ENCODE measurements around the gene CLDN34.

The CLDN34 gene

DNA sequence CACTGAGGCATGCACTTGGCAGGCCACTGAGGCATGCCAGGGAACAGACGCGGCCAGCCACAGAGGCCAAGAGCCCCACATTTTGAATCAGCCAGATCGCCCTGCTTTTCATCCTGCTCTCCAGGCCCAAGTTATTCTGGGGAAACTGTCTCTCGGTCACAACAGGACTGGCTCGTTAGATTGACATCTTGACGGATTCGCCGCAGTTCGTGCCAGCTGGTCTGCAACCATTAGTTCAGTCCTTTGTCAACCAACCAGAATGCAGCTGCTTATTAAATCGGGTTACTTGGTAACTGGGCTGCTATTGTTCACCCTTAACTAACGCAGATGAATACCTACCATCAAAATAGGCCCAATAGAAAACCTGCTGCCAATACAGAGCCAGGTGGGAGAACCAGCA lies 16.7 kb downstream of the CLDN34 start:
- no peak for TF ChIP-seq CREB1 (IDR thresholded peaks at IDR 0.05; ENCODE audit: low read depth)
- TF ChIP-seq TEAD4 (IDR thresholded peaks at IDR 0.05) = no peak
- no peak for TF ChIP-seq NFIC (IDR thresholded peaks at IDR 0.05)

DNA sequence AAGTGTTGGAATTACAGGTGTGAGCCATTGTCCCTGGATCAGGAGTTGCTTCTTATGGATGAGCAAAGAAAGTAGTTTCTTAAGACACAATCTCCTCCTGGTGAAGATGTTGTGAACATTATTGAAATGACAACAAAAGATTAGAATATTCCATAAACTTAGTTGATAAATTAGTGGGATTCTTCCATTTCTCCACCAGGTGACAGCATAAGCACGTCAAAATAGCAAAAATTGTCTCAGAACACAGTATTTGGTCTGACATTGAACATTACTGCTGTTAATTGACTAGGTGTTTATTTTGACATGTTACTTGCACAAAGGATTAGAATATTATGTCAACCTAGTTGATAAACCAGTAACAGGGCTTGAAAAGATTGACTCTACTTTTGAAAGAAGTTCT lies 21.6 kb downstream of the CLDN34 start:
- TF ChIP-seq RAD21 (IDR thresholded peaks at IDR 0.05; ENCODE audit: low read depth) = peak; percentile 67
- TF ChIP-seq, protein P1, sequence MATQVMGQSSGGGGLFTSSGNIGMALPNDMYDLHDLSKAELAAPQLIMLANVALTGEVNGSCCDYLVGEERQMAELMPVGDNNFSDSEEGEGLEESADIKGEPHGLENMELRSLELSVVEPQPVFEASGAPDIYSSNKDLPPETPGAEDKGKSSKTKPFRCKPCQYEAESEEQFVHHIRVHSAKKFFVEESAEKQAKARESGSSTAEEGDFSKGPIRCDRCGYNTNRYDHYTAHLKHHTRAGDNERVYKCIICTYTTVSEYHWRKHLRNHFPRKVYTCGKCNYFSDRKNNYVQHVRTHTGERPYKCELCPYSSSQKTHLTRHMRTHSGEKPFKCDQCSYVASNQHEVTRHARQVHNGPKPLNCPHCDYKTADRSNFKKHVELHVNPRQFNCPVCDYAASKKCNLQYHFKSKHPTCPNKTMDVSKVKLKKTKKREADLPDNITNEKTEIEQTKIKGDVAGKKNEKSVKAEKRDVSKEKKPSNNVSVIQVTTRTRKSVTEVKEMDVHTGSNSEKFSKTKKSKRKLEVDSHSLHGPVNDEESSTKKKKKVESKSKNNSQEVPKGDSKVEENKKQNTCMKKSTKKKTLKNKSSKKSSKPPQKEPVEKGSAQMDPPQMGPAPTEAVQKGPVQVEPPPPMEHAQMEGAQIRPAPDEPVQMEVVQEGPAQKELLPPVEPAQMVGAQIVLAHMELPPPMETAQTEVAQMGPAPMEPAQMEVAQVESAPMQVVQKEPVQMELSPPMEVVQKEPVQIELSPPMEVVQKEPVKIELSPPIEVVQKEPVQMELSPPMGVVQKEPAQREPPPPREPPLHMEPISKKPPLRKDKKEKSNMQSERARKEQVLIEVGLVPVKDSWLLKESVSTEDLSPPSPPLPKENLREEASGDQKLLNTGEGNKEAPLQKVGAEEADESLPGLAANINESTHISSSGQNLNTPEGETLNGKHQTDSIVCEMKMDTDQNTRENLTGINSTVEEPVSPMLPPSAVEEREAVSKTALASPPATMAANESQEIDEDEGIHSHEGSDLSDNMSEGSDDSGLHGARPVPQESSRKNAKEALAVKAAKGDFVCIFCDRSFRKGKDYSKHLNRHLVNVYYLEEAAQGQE (IDR thresholded peaks at IDR 0.05; ENCODE audit: low read depth) = no peak
- no peak for TF ChIP-seq EP300 (IDR thresholded peaks at IDR 0.05; ENCODE audit: borderline replicate concordance)
- no peak for TF ChIP-seq YY1 (IDR thresholded peaks at IDR 0.05; ENCODE audit: low read depth)
- TF ChIP-seq, protein P2, sequence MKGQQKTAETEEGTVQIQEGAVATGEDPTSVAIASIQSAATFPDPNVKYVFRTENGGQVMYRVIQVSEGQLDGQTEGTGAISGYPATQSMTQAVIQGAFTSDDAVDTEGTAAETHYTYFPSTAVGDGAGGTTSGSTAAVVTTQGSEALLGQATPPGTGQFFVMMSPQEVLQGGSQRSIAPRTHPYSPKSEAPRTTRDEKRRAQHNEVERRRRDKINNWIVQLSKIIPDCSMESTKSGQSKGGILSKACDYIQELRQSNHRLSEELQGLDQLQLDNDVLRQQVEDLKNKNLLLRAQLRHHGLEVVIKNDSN (IDR thresholded peaks at IDR 0.05) = no peak
- TF ChIP-seq CREB1 (IDR thresholded peaks at IDR 0.05; ENCODE audit: low read depth) = no peak

DNA sequence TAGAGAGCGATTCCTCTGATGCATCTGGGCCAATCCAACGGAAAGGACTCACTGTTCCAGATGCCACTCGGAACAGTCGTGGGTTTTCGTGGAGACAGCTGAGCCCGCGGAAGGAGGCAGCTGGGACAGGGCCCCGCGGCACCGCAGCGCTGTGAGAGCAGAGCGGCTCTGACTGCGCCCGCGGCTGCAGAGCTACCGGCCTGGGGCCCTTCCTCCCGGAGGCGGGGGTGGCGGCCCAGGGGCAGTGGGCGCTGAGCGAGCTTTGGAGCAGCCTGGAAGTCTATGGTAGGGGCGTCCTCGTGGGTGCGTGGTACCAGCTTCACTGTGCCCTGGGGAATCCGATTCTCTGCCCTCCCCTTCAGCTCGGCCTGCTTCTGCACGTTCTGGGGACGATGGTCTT lies 24.9 kb downstream of the CLDN34 start:
- TF ChIP-seq, protein P2 (IDR thresholded peaks at IDR 0.05) = no peak
- no peak for TF ChIP-seq RAD21 (IDR thresholded peaks at IDR 0.05; ENCODE audit: low read depth)
- TF ChIP-seq TEAD4 (IDR thresholded peaks at IDR 0.05) = no peak
- TF ChIP-seq EP300 (IDR thresholded peaks at IDR 0.05; ENCODE audit: borderline replicate concordance) = no peak
- no peak for TF ChIP-seq TAF1 (IDR thresholded peaks at IDR 0.05; ENCODE audit: low read depth)
- TF ChIP-seq, protein P1 (IDR thresholded peaks at IDR 0.05; ENCODE audit: low read depth) = no peak
- TF ChIP-seq NFIC (IDR thresholded peaks at IDR 0.05) = no peak
- no peak for TF ChIP-seq YY1 (IDR thresholded peaks at IDR 0.05; ENCODE audit: low read depth)
- TF ChIP-seq CEBPB (IDR thresholded peaks at IDR 0.05) = no peak
- no peak for TF ChIP-seq CREB1 (IDR thresholded peaks at IDR 0.05; ENCODE audit: low read depth)
- no peak for TF ChIP-seq EGR1 (IDR thresholded peaks at IDR 0.05)
- TF ChIP-seq FOXM1 (IDR thresholded peaks at IDR 0.05; ENCODE audit: borderline replicate concordance, low read depth) = no peak
- TF ChIP-seq TCF12 (IDR thresholded peaks at IDR 0.05; ENCODE audit: low read depth) = no peak
- no peak for TF ChIP-seq ZBTB7A (IDR thresholded peaks at IDR 0.05; ENCODE audit: low read depth)

DNA sequence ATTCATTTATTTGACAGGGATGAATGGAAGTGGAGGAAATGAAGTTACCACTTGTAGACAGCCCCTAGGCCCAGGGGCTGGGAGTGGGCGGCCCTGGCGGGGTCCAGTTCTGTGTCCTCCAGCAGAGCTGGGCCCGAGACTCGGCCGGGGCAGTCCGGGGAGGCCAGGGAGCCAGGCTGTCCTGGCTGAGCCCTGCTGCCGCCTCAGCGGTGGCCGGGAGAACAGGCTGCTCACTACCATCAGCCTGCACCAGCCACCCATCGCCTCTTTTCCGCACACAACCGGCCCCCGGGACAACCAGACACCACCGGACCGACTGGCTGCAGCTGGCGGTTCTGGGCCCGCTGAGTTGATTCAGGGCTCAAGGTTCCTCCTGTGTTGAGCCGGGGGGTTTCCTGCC lies 25.6 kb downstream of the CLDN34 start:
- TF ChIP-seq, protein P1 (IDR thresholded peaks at IDR 0.05; ENCODE audit: low read depth) = no peak
- TF ChIP-seq CREB1 (IDR thresholded peaks at IDR 0.05; ENCODE audit: low read depth) = no peak
- TF ChIP-seq RAD21 (IDR thresholded peaks at IDR 0.05; ENCODE audit: low read depth) = no peak
- no peak for TF ChIP-seq CEBPB (IDR thresholded peaks at IDR 0.05)
- TF ChIP-seq EGR1 (IDR thresholded peaks at IDR 0.05) = no peak
- no peak for TF ChIP-seq TEAD4 (IDR thresholded peaks at IDR 0.05)
- TF ChIP-seq EP300 (IDR thresholded peaks at IDR 0.05; ENCODE audit: borderline replicate concordance) = no peak
- no peak for TF ChIP-seq YY1 (IDR thresholded peaks at IDR 0.05; ENCODE audit: low read depth)
- TF ChIP-seq, protein P2 (IDR thresholded peaks at IDR 0.05) = no peak

DNA sequence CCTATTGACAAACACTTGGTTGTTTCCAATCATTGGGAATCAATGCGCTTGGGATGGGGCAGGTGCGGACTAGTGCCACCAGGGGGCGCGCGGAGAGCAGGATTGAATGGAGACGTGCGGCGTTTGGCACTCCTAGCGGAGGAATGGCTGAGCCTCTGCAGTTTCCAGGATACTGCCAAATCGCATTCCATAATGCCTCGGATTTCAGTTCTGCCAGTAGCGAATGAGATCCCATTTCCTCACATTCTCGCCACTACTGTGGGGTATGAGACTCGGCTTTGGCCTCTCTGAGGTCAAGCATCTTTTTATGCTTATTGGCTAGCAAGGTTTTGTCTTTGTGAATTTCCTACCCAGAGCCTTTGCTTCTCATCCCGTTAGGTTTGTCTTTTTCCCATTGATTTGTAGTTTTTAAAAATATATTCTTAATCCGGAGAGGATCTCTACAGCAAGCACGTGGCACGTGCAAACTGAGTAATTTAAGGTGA lies 28.7 kb downstream of the CLDN34 start:
- TF ChIP-seq CREB1 (IDR thresholded peaks at IDR 0.05; ENCODE audit: low read depth) = no peak
- TF ChIP-seq EGR1 (IDR thresholded peaks at IDR 0.05) = no peak
- TF ChIP-seq ZBTB7A (IDR thresholded peaks at IDR 0.05; ENCODE audit: low read depth) = no peak
- 0 out of 2 replicates have a peak, but pooled peaks have one; percentile 22 for TF ChIP-seq NFIC (IDR thresholded peaks at IDR 0.05)
- TF ChIP-seq TEAD4 (IDR thresholded peaks at IDR 0.05) = peak; percentile 30
- TF ChIP-seq, protein P1 (IDR thresholded peaks at IDR 0.05; ENCODE audit: low read depth) = no peak
- TF ChIP-seq RAD21 (IDR thresholded peaks at IDR 0.05; ENCODE audit: low read depth) = peak; percentile 93
- TF ChIP-seq TCF12 (IDR thresholded peaks at IDR 0.05; ENCODE audit: low read depth) = no peak
- 0 out of 2 replicates have a peak, but pooled peaks have one; percentile 34 for TF ChIP-seq YY1 (IDR thresholded peaks at IDR 0.05; ENCODE audit: low read depth)
- TF ChIP-seq CEBPB (IDR thresholded peaks at IDR 0.05) = no peak
- TF ChIP-seq, protein P2 (IDR thresholded peaks at IDR 0.05) = no peak
- TF ChIP-seq FOXM1 (IDR thresholded peaks at IDR 0.05; ENCODE audit: borderline replicate concordance, low read depth) = peak; percentile 28; the same call in 1 of the 2 replicates
- TF ChIP-seq, protein P3, sequence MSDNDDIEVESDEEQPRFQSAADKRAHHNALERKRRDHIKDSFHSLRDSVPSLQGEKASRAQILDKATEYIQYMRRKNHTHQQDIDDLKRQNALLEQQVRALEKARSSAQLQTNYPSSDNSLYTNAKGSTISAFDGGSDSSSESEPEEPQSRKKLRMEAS (IDR thresholded peaks at IDR 0.05) = no peak
